ENCODE results near the gene PBRM1. TPM values are rescaled to one million over a fixed set of nuclear protein-coding genes. Genes with fewer than 3 reads are reported as not detected.

PBRM1 gene
- total and polyA plus RNA-seq, 2 donors (not counting 1 experiment from before 2014, with no cell fraction given), result 16.8 to 85.9 TPM

GRCh38 chr3:52534281-52535183, 151.2 kb downstream of the PBRM1 start:
- ATAC-seq (ENCODE audit: low read depth), result no peak
- no peak for TF ChIP-seq EZH2 (IDR thresholded peaks at IDR 0.05; ENCODE audit: borderline replicate concordance, insufficient read depth, low read depth, low read length, poor library complexity, severe bottlenecking)
- TF ChIP-seq, protein P1, sequence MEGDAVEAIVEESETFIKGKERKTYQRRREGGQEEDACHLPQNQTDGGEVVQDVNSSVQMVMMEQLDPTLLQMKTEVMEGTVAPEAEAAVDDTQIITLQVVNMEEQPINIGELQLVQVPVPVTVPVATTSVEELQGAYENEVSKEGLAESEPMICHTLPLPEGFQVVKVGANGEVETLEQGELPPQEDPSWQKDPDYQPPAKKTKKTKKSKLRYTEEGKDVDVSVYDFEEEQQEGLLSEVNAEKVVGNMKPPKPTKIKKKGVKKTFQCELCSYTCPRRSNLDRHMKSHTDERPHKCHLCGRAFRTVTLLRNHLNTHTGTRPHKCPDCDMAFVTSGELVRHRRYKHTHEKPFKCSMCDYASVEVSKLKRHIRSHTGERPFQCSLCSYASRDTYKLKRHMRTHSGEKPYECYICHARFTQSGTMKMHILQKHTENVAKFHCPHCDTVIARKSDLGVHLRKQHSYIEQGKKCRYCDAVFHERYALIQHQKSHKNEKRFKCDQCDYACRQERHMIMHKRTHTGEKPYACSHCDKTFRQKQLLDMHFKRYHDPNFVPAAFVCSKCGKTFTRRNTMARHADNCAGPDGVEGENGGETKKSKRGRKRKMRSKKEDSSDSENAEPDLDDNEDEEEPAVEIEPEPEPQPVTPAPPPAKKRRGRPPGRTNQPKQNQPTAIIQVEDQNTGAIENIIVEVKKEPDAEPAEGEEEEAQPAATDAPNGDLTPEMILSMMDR (IDR thresholded peaks at IDR 0.05), result no peak
- Histone ChIP-seq H3K27ac (ENCODE audit: low read length in 2 of 2) (no peak overlapping the region), H4K20me1 (ENCODE audit: control insufficient read depth, insufficient read depth, low read length, poor library complexity, severe bottlenecking) (no peaks in the 10 kb centered on the region), H3K4me1 (ENCODE audit: control insufficient read depth in 2 of 2, insufficient read depth in 2 of 2, low read length in 2 of 2) (peaks cover 34 to 51% of the 10 kb centered on the region in 2 donors), H3K36me3 (replicated peaks in 1 of 2; ENCODE audit: control extremely low read depth in 1 of 2, control insufficient read depth in 1 of 2, extremely low read depth in 1 of 2, insufficient read depth in 2 of 2, low read length in 1 of 2) (no peaks in the 10 kb centered on the region), H3K27me3 (replicated peaks in 1 of 4; ENCODE audit: control extremely low read depth in 1 of 4, control insufficient read depth in 3 of 4, insufficient read depth in 4 of 4, low read length in 3 of 4) (peaks cover 0 to 13% (median 0%) of the 10 kb centered on the region in 4 experiments), H2AFZ (ENCODE audit: insufficient read depth, low read depth, low read length, poor library complexity, severe bottlenecking) (peak overlapping the region; percentile 78), H3K9me3 (ENCODE audit: control extremely low read depth in 1 of 3, control insufficient read depth in 2 of 3, insufficient read depth in 1 of 3, low read length in 2 of 3) (no peaks in the 10 kb centered on the region), H3K79me2 (ENCODE audit: control insufficient read depth, insufficient read depth, low read length) (peaks cover 24% of the 10 kb centered on the region), H3K4me3 (ENCODE audit: control extremely low read depth in 1 of 5, extremely low read depth in 1 of 5, insufficient read depth in 1 of 5, low read depth in 2 of 5, low read length in 4 of 5) (peak overlapping the region in 4 of 5 experiments; percentile 38 to 62 (median 56)), H3K4me2 (replicated peaks; ENCODE audit: low read depth, low read length, poor library complexity, severe bottlenecking) (peak overlapping the region; percentile 86), H3K9ac (ENCODE audit: low read length) (peak overlapping the region; percentile 54)
- no peaks in the 10 kb centered on the region for H3K9me3 Mint-ChIP-seq (ENCODE audit: insufficient read depth)
- H3K27me3 Mint-ChIP-seq, result no peaks in the 10 kb centered on the region
- DNase-seq, result peak; percentile 33
- ChIA-PET POLR2A (no interaction called here), CTCF (no interaction called here)
- peaks cover 44% of the 10 kb centered on the region for H3K4me1 Mint-ChIP-seq
- H3K4me3 Mint-ChIP-seq, result peak overlapping the region; percentile 99
- peak overlapping the region; percentile 26 for H3K27ac Mint-ChIP-seq
- intact Hi-C loops (cut with micrococcal nuclease), result loop anchor here (5.0 to 10.0 kb wide), 5 partner anchors 257 to 1140 kb away; partner anchors contain the start of genes DUSP7, PRKCD, RBM15B and STIMATE
- WGBS (ENCODE audit: insufficient coverage), result 87% methylated on average over 57 of the region's 57 CpGs
